ENCODE measurements around the gene GOLGA6L2. TPM values are rescaled to one million over a fixed set of nuclear protein-coding genes. Genes with fewer than 3 reads are reported as not detected.

The GOLGA6L2 gene
- total RNA-seq, 3 donors from 2014 or later (not counting 1 experiment from before 2014, with no cell fraction given): not detected

- no peaks in the 10 kb centered on the region for H3K9me3 ChIP-seq (ENCODE audit: control insufficient read depth, insufficient read depth, low read length)
- no peaks in the 10 kb centered on the region for H3K36me3 ChIP-seq (ENCODE audit: control insufficient read depth, insufficient read depth, low read length)
- H3K27me3 ChIP-seq (ENCODE audit: control insufficient read depth, insufficient read depth, low read length): no peaks in the 10 kb centered on the region
- no peaks in the 10 kb centered on the region for H3K4me1 ChIP-seq (ENCODE audit: control insufficient read depth, insufficient read depth, low read length)
- 91% methylated on average over 3 of the region's 3 CpGs for WGBS (ENCODE audit: insufficient coverage)
- no peak for TF ChIP-seq CTCF (IDR thresholded peaks at IDR 0.05)
- H3K27ac ChIP-seq (ENCODE audit: low read length): no peak overlapping the region
- intact Hi-C loops (cut with micrococcal nuclease): loop anchor here (10.0 kb wide), 1 partner anchor 62 kb away; no protein-coding TSS in a partner anchor
- Mint-ChIP-seq H3K36me3 (no peaks in the 10 kb centered on the region), H3K9me3 (no peaks in the 10 kb centered on the region), H3K27ac (no peak overlapping the region), H3K27me3 (ENCODE audit: low read depth in 2 of 2) (no peaks in the 10 kb centered on the region), H3K4me3 (no peak overlapping the region), H3K4me1 (no peaks in the 10 kb centered on the region)
- no peak for ATAC-seq
- no peak for DNase-seq
- no peak overlapping the region for H3K4me3 ChIP-seq (ENCODE audit: low read length)
Measured at GRCh38 chr15:23472678-23473077, 25.6 kb upstream of the GOLGA6L2 start.

DNA sequence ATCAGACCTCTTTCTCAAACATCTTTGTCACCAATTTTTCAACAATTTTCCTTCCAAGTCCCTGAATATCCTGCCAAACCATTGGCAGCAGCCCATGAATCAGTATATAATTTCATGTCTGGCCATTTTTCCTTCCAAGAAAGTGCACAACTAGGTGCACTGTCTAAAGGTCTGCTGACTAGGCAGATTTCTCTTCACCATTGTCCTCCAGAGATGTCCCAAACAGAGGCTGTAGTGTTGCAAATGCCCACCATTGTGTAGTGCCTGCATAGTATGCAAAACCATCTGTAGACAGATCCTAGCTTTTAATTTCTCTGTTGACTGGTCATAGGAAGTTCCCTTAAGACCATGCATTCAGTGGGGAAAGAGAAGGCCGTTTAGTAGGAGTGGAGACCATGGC is 25.0 kb upstream of the GOLGA6L2 start:
- ATAC-seq (no peak), DNase-seq (no peak)
- H3K36me3 Mint-ChIP-seq: no peaks in the 10 kb centered on the region
- TF ChIP-seq CTCF (IDR thresholded peaks at IDR 0.05): no peak
- no peak overlapping the region for H3K4me3 Mint-ChIP-seq
- Histone ChIP-seq H3K9me3 (ENCODE audit: control insufficient read depth, insufficient read depth, low read length) (no peaks in the 10 kb centered on the region), H3K36me3 (ENCODE audit: control insufficient read depth, insufficient read depth, low read length) (no peaks in the 10 kb centered on the region), H3K27ac (ENCODE audit: low read length) (no peak overlapping the region), H3K27me3 (ENCODE audit: control insufficient read depth, insufficient read depth, low read length) (no peaks in the 10 kb centered on the region), H3K4me3 (ENCODE audit: low read length) (no peak overlapping the region), H3K4me1 (ENCODE audit: control insufficient read depth, insufficient read depth, low read length) (no peaks in the 10 kb centered on the region)
- no peaks in the 10 kb centered on the region for H3K27me3 Mint-ChIP-seq (ENCODE audit: low read depth in 2 of 2)
- 71% methylated on average over 1 of the region's 1 CpG for WGBS (ENCODE audit: insufficient coverage)
- intact Hi-C loops (cut with micrococcal nuclease): loop anchor here (10.0 kb wide), 1 partner anchor 63 kb away; no protein-coding TSS in a partner anchor
- H3K9me3 Mint-ChIP-seq: no peaks in the 10 kb centered on the region
- no peak overlapping the region for H3K27ac Mint-ChIP-seq
- no peaks in the 10 kb centered on the region for H3K4me1 Mint-ChIP-seq

DNA sequence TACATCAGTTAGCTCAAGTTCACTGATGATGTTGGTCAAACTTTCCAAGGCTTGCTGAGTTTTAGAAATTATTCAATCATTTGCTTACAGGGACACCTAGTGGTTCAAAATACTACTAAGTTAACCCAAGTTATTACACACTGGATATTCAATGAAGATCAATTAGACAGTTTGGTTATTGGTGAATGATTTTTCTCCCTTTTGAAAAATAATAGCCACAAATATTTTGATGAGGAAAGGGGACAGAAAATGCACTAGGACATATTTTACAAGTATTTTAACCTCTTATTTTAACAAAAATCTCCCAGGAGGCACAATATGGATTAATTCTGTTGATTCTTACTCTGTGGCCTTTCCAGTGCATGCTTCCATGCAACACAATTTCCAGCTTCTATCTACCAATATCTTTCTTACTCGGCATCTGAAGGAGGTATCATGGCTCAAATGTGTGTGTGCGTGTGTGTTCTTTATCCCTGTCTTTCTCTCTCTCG is 20.1 kb upstream of the GOLGA6L2 start:
- Mint-ChIP-seq H3K4me3 (no peak overlapping the region), H3K27me3 (ENCODE audit: low read depth in 2 of 2) (no peaks in the 10 kb centered on the region), H3K4me1 (no peaks in the 10 kb centered on the region), H3K36me3 (no peaks in the 10 kb centered on the region), H3K9me3 (no peaks in the 10 kb centered on the region), H3K27ac (no peak overlapping the region)
- ATAC-seq: no peak
- Histone ChIP-seq H3K4me1 (ENCODE audit: control insufficient read depth, insufficient read depth, low read length) (no peaks in the 10 kb centered on the region), H3K9me3 (ENCODE audit: control insufficient read depth, insufficient read depth, low read length) (no peaks in the 10 kb centered on the region), H3K36me3 (ENCODE audit: control insufficient read depth, insufficient read depth, low read length) (no peaks in the 10 kb centered on the region), H3K4me3 (ENCODE audit: low read length) (no peak overlapping the region), H3K27ac (ENCODE audit: low read length) (no peak overlapping the region), H3K27me3 (ENCODE audit: control insufficient read depth, insufficient read depth, low read length) (no peaks in the 10 kb centered on the region)
- 89% methylated on average over 2 of the region's 3 CpGs for WGBS (ENCODE audit: insufficient coverage)
- intact Hi-C loops (cut with micrococcal nuclease): no loop called here
- TF ChIP-seq CTCF (IDR thresholded peaks at IDR 0.05): no peak
- no peak for DNase-seq

DNA sequence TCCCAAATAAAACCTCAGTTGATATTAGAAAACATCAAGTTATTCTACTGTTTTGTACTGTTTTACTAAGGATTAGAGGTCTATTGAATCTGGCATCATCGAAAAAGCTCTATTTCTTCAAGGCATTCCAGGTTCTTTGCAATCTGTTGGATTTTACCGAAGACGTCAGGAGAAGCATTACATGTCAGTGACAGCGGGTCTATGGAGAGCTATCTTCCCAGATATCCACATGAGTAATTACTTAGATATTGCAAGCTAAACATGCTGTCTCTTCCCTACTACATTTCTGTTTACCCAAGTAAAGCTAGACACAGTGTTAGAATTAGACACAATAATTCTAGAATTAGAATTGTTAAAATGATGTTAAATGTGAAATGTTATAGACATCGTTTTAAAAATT is 10.8 kb upstream of the GOLGA6L2 start:
- no peak for TF ChIP-seq CTCF (IDR thresholded peaks at IDR 0.05)
- WGBS (ENCODE audit: insufficient coverage): 91% methylated on average over 4 of the region's 5 CpGs
- no peaks in the 10 kb centered on the region for H3K4me1 ChIP-seq (ENCODE audit: control insufficient read depth, insufficient read depth, low read length)
- no peak for ATAC-seq
- no peak overlapping the region for H3K4me3 ChIP-seq (ENCODE audit: low read length)
- no peak for DNase-seq
- no peak overlapping the region for H3K27ac ChIP-seq (ENCODE audit: low read length)
- Mint-ChIP-seq H3K4me3 (no peak overlapping the region), H3K36me3 (no peaks in the 10 kb centered on the region), H3K27me3 (ENCODE audit: low read depth in 2 of 2) (no peaks in the 10 kb centered on the region), H3K9me3 (no peaks in the 10 kb centered on the region), H3K4me1 (no peaks in the 10 kb centered on the region), H3K27ac (no peak overlapping the region)
- H3K9me3 ChIP-seq (ENCODE audit: control insufficient read depth, insufficient read depth, low read length): no peaks in the 10 kb centered on the region
- intact Hi-C loops (cut with micrococcal nuclease): no loop called here
- H3K36me3 ChIP-seq (ENCODE audit: control insufficient read depth, insufficient read depth, low read length): no peaks in the 10 kb centered on the region
- H3K27me3 ChIP-seq (ENCODE audit: control insufficient read depth, insufficient read depth, low read length): no peaks in the 10 kb centered on the region

All from natural killer cell (primary cell).